Stimulated activated CD8-positive, alpha-beta memory T cell treated with anti-CD3 and anti-CD28 coated beads, Interleukin-15, amount 100 ng/mL, for 24 hours (primary cell): ENCODE results near the gene WDFY2.
"Not testable (repeated sequence)": the region's sequence is repeated elsewhere in the genome, so short reads cannot be mapped to it uniquely, and the experiment has no call there.

Experiments used
- DNase-seq: peaks from one replicate; pipeline ENCODE4 v3.0.0-alpha.2; 2020; ENCODE audit warnings: low read depth

The WDFY2 gene

GRCh38 chr13:51583875-51584730 is at the start of gene WDFY2:
TSS of gene WDFY2 (plus strand) at chr13:51584462. CDS start at chr13:51584688, 226 bp downstream.
- peak; percentile 99 for DNase-seq

- no peak for DNase-seq
Observed at GRCh38 chr13:51538591-51539179, 45.6 kb upstream of the WDFY2 start.

- no peak for DNase-seq
Observed at GRCh38 chr13:51539887-51540286, 44.4 kb upstream of the WDFY2 start.

GRCh38 chr13:51541037-51541436 is 43.2 kb upstream of the WDFY2 start:
- DNase-seq = no peak

GRCh38 chr13:51541809-51542258 is 42.4 kb upstream of the WDFY2 start:
- no peak for DNase-seq

GRCh38 chr13:51542346-51543242 is 41.7 kb upstream of the WDFY2 start:
- DNase-seq = no peak

- not testable (repeated sequence) for DNase-seq
Observed at GRCh38 chr13:51545446-51545845, 38.8 kb upstream of the WDFY2 start.

GRCh38 chr13:51547425-51548176 is 36.7 kb upstream of the WDFY2 start:
- DNase-seq = no peak

GRCh38 chr13:51549050-51549449 is 35.2 kb upstream of the WDFY2 start:
- DNase-seq = no peak

GRCh38 chr13:51549593-51549992 is 34.7 kb upstream of the WDFY2 start:
- no peak for DNase-seq

- DNase-seq = no peak
Observed at GRCh38 chr13:51550151-51550550, 34.1 kb upstream of the WDFY2 start.

- DNase-seq = no peak
Observed at GRCh38 chr13:51551416-51551815, 32.8 kb upstream of the WDFY2 start.

GRCh38 chr13:51552027-51552426 is 32.2 kb upstream of the WDFY2 start:
- no peak for DNase-seq

- no peak for DNase-seq
Observed at GRCh38 chr13:51553531-51553930, 30.7 kb upstream of the WDFY2 start.

- no peak for DNase-seq
Observed at GRCh38 chr13:51556740-51557139, 27.5 kb upstream of the WDFY2 start.

- DNase-seq = no peak
Observed at GRCh38 chr13:51557438-51557837, 26.8 kb upstream of the WDFY2 start.

GRCh38 chr13:51557875-51558612 is 26.2 kb upstream of the WDFY2 start:
- DNase-seq = no peak

GRCh38 chr13:51559946-51560735 is 24.1 kb upstream of the WDFY2 start:
- no peak for DNase-seq

GRCh38 chr13:51562011-51562671 is 22.1 kb upstream of the WDFY2 start:
- no peak for DNase-seq

GRCh38 chr13:51564252-51564651 is 20.0 kb upstream of the WDFY2 start:
- DNase-seq = no peak
